SK-N-SH treated with all-trans-retinoic acid at 6 μM for 48 hours (cell line): ENCODE measurements around the gene ATPAF1.

Experiments
- ATAC-seq: fragments of 200-7000 bp; cut with Tn5 transposase; 3 replicates; pipeline ENCODE4 v1.9.1; 2020; ENCODE audit warnings: mild to moderate bottlenecking, moderate library complexity
- BACH2 ChIP-seq: fragments of 250-450 bp; sonication (Bioruptor Pico); IDR thresholded peaks from 2 replicates; pipeline ENCODE4 v1.9.0; 2021; ENCODE audit warnings: mild to moderate bottlenecking, borderline replicate concordance
- CSDC2 ChIP-seq: fragments of 250-450 bp; sonication (Bioruptor Pico); IDR thresholded peaks from 2 replicates; pipeline ENCODE4 v1.5.0; 2020; ENCODE audit warnings: mild to moderate bottlenecking, moderate library complexity
- ESRRG ChIP-seq: fragments of 250-450 bp; sonication (Bioruptor Pico); IDR thresholded peaks from 2 replicates; pipeline ENCODE4 v1.6.1; 2021; ENCODE audit warnings: mild to moderate bottlenecking
- GLIS3 ChIP-seq: fragments of 250-450 bp; sonication (Bioruptor Pico); IDR thresholded peaks from 2 replicates; pipeline ENCODE4 v1.5.0; 2020; ENCODE audit warnings: mild to moderate bottlenecking, moderate library complexity
- ISL1 ChIP-seq: fragments of 250-450 bp; sonication (Bioruptor Pico); IDR thresholded peaks from 2 replicates; pipeline ENCODE4 v2.1.2; 2022; ENCODE audit warnings: mild to moderate bottlenecking, moderate library complexity
- PPARA ChIP-seq: fragments of 250-450 bp; sonication (Bioruptor Pico); IDR thresholded peaks from 2 replicates; pipeline ENCODE4 v1.5.0; 2020; ENCODE audit warnings: mild to moderate bottlenecking, borderline replicate concordance
- SNAI2 ChIP-seq: fragments of 250-450 bp; sonication (Bioruptor Pico); IDR thresholded peaks from 2 replicates; pipeline ENCODE4 v1.5.0; 2020; ENCODE audit warnings: mild to moderate bottlenecking, moderate library complexity
- TCF4 ChIP-seq: fragments of 250-450 bp; sonication (Bioruptor Pico); IDR thresholded peaks from 2 replicates; pipeline ENCODE4 v1.8.0; 2021; ENCODE audit warnings: mild to moderate bottlenecking, moderate library complexity, borderline replicate concordance
- TOX ChIP-seq: fragments of 250-450 bp; sonication (Bioruptor Pico); IDR thresholded peaks from 2 replicates; pipeline ENCODE4 v1.8.0; 2021; ENCODE audit warnings: mild to moderate bottlenecking, moderate library complexity, borderline replicate concordance
- ZC3H10 ChIP-seq: fragments of 250-450 bp; sonication (Bioruptor Pico); IDR thresholded peaks from 2 replicates; pipeline ENCODE4 v1.5.1; 2021; ENCODE audit warnings: mild to moderate bottlenecking, moderate library complexity
- ZFP3 ChIP-seq: fragments of 250-450 bp; sonication (Bioruptor Pico); IDR thresholded peaks from 2 replicates; pipeline ENCODE4 v1.5.0; 2020; ENCODE audit warnings: mild to moderate bottlenecking, moderate library complexity
- ZFP30 ChIP-seq: fragments of 450-650 bp; formaldehyde crosslinking; IDR thresholded peaks from 2 replicates; pipeline ENCODE4 v1.5.0; 2022; ENCODE audit warnings: mild to moderate bottlenecking, moderate library complexity
- ZNF565 ChIP-seq: fragments of 450-650 bp; formaldehyde crosslinking; conservative IDR thresholded peaks from 2 replicates; pipeline ENCODE4 v1.5.0; 2020; ENCODE audit warnings: low read depth, mild to moderate bottlenecking, moderate library complexity
- ZNF70 ChIP-seq: fragments of 450-650 bp; formaldehyde crosslinking; IDR thresholded peaks from 2 replicates; pipeline ENCODE4 v1.5.0; 2020; ENCODE audit warnings: mild to moderate bottlenecking, moderate library complexity
- TF ChIP-seq, protein P1 (sequence below): fragments of 250-450 bp; sonication (Bioruptor Pico); IDR thresholded peaks from 2 replicates; pipeline ENCODE4 v1.5.1; 2020; ENCODE audit warnings: low read depth, mild to moderate bottlenecking, moderate library complexity
- TF ChIP-seq, protein P2 (sequence below): fragments of 250-450 bp; sonication (Bioruptor Pico); IDR thresholded peaks from 2 replicates; pipeline ENCODE4 v1.8.0; 2021; ENCODE audit warnings: low read depth, mild to moderate bottlenecking, moderate library complexity, borderline replicate concordance

Gene ATPAF1

DNA sequence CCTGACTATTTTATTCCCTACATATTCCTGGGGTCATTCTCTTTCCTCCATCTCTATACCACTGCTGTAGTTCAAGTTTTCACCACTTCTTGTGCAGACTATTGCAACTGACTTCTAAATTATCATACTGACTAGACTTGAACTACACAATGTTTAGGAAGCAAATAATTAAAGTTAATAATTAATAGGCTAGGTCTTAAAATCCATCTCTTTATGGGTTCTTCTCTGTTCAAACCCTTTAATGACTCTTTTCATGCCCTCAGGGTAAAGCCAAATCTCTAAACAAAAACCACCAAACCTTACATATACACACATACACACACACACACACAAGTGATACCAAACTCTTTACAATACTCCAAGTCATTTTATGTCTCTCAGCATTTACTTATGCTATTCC, 29.2 kb downstream of the ATPAF1 start:
- TF ChIP-seq ZNF70 (no peak), CSDC2 (CRISPR knock-in tag) (no peak), TOX (CRISPR knock-in tag) (no peak), PPARA (CRISPR knock-in tag) (no peak), GLIS3 (CRISPR knock-in tag) (no peak), ZC3H10 (CRISPR knock-in tag) (no peak)
- no peak for ATAC-seq

GRCh38 chr1:46637444-46638083, 30.6 kb downstream of the ATPAF1 start:
- TF ChIP-seq ZFP3 (CRISPR knock-in tag) (no peak), ISL1 (no peak), SNAI2 (no peak), ESRRG (CRISPR knock-in tag) (no peak), GLIS3 (CRISPR knock-in tag) (no peak), PPARA (CRISPR knock-in tag) (no peak)
- ATAC-seq: no peak

- ATAC-seq: no peak
- no peak for TF ChIP-seq ZNF70
- no peak for TF ChIP-seq ESRRG (CRISPR knock-in tag)
- no peak for TF ChIP-seq BACH2 (CRISPR knock-in tag)
- TF ChIP-seq PPARA (CRISPR knock-in tag): no peak
- TF ChIP-seq GLIS3 (CRISPR knock-in tag): no peak
- no peak for TF ChIP-seq ISL1
- no peak for TF ChIP-seq TOX (CRISPR knock-in tag)
- no peak for TF ChIP-seq ZNF565 (CRISPR knock-in tag)
- TF ChIP-seq, protein P1, sequence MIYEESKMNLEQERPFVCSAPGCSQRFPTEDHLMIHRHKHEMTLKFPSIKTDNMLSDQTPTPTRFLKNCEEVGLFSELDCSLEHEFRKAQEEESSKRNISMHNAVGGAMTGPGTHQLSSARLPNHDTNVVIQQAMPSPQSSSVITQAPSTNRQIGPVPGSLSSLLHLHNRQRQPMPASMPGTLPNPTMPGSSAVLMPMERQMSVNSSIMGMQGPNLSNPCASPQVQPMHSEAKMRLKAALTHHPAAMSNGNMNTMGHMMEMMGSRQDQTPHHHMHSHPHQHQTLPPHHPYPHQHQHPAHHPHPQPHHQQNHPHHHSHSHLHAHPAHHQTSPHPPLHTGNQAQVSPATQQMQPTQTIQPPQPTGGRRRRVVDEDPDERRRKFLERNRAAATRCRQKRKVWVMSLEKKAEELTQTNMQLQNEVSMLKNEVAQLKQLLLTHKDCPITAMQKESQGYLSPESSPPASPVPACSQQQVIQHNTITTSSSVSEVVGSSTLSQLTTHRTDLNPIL: no peak
These were observed 33.0 kb downstream of the ATPAF1 start for GRCh38 chr1:46635205-46635604.

- TF ChIP-seq CSDC2 (CRISPR knock-in tag) (no peak), SNAI2 (no peak), ZFP3 (CRISPR knock-in tag) (no peak), ZNF70 (no peak)
- TF ChIP-seq, protein P2, sequence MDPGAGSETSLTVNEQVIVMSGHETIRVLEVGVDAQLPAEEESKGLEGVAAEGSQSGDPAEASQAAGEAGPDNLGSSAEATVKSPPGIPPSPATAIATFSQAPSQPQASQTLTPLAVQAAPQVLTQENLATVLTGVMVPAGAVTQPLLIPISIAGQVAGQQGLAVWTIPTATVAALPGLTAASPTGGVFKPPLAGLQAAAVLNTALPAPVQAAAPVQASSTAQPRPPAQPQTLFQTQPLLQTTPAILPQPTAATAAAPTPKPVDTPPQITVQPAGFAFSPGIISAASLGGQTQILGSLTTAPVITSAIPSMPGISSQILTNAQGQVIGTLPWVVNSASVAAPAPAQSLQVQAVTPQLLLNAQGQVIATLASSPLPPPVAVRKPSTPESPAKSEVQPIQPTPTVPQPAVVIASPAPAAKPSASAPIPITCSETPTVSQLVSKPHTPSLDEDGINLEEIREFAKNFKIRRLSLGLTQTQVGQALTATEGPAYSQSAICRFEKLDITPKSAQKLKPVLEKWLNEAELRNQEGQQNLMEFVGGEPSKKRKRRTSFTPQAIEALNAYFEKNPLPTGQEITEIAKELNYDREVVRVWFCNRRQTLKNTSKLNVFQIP: no peak
- no peak for ATAC-seq
These were observed 37.4 kb downstream of the ATPAF1 start for GRCh38 chr1:46630719-46631118.

GRCh38 chr1:46623743-46624644, 44.2 kb downstream of the ATPAF1 start:
- ATAC-seq: no peak
- TF ChIP-seq, protein P2: no peak
- TF ChIP-seq, all 23 proteins: peak for 0

DNA sequence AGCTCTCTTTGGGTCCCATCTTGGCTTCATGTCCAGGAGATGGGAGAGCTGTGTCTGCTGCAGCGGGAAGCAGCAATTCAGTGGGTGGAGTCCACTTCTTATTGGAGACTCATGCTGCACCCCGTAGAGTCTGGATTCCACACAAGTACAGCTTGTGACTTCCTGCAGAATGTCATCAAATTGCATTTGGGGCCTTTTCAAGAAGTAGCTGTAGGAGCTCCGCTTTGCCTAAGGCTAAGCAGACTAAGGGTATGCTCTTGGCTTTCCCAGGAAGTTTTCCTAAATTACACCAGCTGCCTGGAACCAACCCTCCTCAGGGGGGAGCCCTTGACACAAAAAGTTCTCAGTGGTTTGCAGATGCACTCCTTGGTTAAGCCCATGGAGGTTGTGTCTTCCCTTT, 45.8 kb downstream of the ATPAF1 start:
- ATAC-seq: peak; percentile 82

GRCh38 chr1:46621930-46622329, 46.2 kb downstream of the ATPAF1 start:
- TF ChIP-seq PPARA (CRISPR knock-in tag) (no peak), SNAI2 (no peak), TCF4 (CRISPR knock-in tag) (no peak)
- TF ChIP-seq, protein P1: no peak
- no peak for ATAC-seq

More for the DNA sequence above, 45.8 kb downstream of the ATPAF1 start:
- TF ChIP-seq ZFP30 (CRISPR knock-in tag): no peak
- TF ChIP-seq, all 23 proteins: peak for 0
